ENCODE data around the gene COMT. TPM values are rescaled to one million over a fixed set of nuclear protein-coding genes. Genes with fewer than 3 reads are reported as not detected.
A peak's percentile ranks its signal among the peaks of the same experiment; 100 is the strongest.

The COMT gene
- total RNA-seq, 1 donor from 2014 or later, result 75.3 TPM

DNA sequence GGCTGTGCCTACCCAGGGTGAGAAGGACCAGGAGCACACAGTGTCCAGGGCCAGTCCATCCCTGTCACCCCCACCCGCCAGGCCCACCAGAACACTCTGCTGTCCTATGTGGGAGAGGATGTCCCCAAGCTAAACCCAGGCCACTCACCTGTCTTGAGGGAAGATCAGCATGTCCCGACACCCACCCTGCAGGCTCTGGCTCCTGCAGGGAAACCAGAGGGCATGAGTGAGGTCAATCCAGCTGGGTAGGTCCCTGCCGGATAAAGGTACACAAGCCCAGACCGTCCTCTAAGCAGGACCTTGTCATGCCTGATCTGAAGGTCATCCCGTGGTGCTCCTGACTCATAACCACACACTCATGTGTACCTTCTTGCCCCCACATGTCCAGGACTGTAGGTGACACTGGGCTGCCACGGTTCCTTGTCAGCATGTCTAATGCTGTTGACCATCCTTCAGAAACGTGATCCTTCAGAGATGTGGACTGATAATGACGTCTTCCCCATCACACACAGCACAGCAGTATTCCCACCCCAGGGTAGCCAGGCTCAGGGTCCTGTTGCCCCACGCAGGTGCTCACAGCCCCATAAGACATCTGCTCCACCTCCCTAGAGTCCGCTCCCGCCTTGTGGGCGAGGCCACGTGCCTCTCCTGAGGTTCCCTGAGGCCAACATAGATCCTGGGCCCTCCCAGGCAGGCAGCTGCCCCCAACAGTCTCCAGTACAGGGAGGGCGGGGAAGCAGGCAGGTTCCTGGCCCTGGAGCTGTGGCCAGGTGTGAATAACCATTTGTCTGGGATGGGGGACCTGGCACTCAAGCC lies 68.9 kb downstream of the COMT start:
- DNase-seq, result peak; percentile 29
- intact Hi-C loops (cut with DNase I), result no loop called here

DNA sequence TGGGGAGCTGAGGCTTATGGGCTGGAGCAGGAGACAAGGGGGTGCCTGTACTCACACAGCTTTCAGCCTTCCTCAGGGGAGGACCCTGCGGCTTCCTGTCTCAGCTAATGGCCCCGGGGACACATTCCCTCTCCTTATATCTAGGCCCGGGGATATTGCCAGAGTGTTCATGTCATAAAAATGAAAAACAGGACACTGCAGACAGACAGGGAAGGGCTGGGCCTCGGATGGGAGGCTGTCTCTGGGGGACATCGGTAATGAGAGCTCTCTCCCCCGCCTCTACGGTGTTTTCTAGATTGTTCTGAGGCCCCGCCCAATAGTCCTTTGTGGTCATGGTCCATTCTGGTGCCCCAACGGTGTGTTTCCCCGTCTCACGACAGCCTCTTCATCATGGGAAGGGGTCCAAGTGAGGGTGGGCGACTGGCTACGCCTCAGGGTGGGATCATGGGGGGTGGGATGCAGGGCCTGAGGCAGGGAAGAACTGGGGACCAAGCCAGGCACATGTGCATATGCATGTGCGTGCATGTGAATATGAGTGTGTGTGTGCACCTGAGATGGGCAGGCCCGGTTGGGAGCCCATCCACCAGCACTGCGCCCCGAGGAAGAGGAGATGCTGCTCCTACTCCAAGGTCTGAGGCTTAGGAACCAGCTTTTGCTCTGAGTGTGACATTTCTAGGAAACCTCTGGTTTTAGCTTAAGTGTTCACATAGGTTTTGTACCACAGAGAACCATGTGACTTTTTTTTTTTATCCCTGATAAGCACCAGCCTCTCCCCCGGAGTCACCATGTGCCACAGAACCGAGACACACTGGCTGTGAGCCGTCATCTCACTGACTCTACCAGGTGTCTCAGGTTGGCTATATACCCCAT lies 69.8 kb downstream of the COMT start:
- ATAC-seq (ENCODE audit: poor library complexity), result no peak
- peak; percentile 21 for DNase-seq
- intact Hi-C loops (cut with DNase I), result no loop called here

More for the DNA sequence above, 68.9 kb downstream of the COMT start:
- peak; percentile 14 for ATAC-seq (ENCODE audit: poor library complexity)

DNA sequence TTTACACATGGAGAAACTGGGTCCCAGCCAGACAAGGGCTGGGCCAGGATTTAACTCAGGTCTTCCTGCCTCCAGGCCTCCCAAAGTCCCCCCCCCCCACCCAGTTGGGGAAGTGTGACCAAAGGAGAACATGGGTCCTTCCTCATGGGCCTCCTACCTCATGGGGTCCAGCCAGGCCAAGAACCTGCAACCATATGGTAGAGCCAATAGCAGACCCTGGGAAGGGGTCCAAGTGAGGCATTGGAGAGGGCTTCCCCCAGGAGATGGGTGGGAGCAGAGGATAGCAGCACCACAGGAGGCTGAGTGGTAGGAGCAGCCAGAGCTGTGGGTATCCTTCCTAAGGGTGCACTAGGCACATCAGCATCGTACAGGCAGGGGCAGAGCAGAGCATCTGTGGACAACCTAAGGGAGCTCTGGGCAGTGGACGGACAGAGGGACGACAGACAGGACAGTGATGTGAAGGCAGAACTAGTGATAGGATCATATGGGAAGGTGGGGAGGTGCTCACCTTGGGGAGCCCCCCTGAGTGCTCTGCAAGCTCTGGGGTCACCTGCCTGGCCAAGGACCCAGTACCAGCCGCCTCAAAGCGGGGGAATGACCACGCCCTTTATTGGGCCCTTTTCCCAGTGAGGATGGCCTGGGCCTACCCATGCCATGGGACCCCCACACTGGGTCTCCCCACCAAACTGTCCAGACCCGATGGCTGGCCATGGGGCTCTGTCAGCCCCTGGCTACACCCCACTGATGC lies 70.6 kb downstream of the COMT start:
- ATAC-seq (ENCODE audit: poor library complexity) (no peak), DNase-seq (peak; percentile 9)
- intact Hi-C loops (cut with DNase I), result no loop called here

DNA sequence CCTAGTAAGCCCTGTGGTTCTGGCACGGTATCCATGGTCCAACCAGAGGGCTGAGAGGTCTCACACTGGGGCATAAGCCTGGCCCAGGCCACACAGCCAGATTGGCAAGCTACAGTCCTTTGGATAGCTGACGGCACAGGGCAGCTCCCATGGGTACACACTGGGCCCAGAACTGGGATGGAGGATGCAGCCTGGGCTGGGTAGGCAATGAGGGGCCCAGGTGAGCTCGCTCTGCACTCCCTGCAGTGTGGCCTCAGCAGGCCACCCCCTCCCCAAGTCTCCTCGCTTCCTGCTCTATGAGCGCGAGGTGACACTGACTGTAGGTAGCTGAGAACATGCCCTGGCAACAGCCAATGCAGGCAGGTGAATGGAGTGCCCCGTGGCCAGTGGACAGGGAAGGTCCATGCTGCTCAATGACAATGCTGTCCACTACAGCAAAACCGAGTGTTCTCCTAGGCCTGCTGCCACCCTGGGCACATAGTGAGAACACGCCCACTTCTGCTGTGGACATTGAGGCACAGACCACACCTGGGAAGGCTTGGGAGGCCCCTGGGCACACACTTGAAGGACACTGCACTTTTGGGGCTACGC lies 71.3 kb downstream of the COMT start:
- ATAC-seq (ENCODE audit: poor library complexity), result no peak
- intact Hi-C loops (cut with DNase I), result no loop called here
- peak; percentile 27 for DNase-seq

DNA sequence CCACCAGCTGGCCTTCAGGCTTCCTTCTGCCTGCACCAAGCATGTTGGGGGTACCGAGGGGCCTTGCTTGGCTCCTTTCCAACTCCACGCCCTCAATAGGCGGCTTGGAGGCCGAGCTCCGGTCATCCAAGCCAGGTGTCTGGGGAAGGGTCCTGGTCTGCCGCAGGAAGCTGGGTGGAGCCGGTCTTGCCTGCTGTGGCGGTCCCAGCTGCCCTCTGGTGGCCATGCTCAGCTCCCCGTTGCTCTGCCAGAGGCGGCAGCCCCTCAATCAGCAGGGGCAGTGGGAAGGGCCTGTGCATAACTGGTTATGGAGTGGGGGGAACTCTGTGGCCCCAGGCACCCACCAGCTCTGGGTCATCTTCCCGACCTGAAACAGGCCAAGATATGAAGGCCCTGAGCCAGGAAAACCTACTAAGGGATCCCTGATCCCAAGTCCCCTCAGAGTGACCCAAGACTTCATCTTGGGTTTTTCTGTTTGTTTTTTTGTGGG lies 71.9 kb downstream of the COMT start:
- intact Hi-C loops (cut with DNase I), result no loop called here
- ATAC-seq (ENCODE audit: poor library complexity), result peak; percentile 63
- DNase-seq, result peak; percentile 81

DNA sequence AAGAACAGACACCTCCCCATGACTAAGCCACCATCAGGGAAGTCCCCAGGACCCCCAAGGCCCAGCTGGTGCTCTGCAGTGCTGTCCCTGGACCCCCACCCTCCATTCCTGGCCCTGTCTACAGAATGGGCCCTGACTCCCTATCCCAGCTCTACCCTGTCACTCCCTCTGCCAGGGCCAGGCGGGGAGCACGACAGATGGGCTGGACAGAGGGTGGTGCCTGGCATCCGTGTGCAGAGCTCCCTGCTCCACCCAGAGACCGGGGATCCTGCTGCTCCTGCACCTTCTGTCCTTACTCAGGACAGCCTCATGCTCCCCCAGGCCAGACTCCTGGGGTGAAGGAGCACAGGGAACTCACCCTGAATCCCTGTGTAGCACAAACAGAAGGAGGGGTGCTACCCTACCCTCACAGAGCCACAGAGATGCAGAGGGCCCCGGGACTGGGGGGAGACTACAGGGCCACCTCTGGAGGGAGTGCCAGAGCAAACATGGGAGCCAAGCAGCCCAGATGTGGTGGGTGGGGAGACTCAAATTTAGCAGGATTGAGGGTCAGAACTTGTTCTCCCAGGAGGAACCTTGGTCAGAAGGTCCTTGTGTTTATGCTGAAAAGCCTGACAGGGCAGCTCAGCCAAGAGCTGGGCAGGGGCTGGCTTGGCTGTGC lies 73.1 kb downstream of the COMT start:
- ATAC-seq (ENCODE audit: poor library complexity) (no peak), DNase-seq (peak; percentile 30)
- intact Hi-C loops (cut with DNase I), result loop anchor here (2.0 kb wide), 1 partner anchor 44 kb away; no protein-coding TSS in a partner anchor

DNA sequence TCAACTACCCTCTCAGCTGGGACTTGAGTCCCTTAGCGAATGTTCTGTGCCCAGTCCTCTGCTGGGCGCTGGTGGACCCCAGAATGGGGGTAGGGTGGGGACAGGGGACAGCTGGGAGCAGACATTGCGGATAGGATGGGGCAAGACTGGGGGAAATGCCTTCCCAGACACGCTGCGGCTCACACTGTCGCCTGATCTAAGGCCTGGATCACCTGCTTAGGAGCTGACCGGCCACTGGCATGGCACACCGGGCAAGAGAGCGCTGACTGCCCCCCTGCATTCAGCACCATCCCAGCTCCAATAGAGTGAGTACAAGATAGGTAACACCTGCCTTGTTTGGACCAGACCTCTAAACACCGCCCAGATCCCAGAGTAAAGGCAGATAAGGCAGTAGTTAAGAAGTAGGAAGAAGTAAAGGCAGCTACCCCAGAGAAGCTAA lies 73.6 kb downstream of the COMT start:
- intact Hi-C loops (cut with DNase I), result loop anchor here (2.0 kb wide), 1 partner anchor 44 kb away; no protein-coding TSS in a partner anchor
- ATAC-seq (ENCODE audit: poor library complexity), result no peak
- DNase-seq, result peak; percentile 21

DNA sequence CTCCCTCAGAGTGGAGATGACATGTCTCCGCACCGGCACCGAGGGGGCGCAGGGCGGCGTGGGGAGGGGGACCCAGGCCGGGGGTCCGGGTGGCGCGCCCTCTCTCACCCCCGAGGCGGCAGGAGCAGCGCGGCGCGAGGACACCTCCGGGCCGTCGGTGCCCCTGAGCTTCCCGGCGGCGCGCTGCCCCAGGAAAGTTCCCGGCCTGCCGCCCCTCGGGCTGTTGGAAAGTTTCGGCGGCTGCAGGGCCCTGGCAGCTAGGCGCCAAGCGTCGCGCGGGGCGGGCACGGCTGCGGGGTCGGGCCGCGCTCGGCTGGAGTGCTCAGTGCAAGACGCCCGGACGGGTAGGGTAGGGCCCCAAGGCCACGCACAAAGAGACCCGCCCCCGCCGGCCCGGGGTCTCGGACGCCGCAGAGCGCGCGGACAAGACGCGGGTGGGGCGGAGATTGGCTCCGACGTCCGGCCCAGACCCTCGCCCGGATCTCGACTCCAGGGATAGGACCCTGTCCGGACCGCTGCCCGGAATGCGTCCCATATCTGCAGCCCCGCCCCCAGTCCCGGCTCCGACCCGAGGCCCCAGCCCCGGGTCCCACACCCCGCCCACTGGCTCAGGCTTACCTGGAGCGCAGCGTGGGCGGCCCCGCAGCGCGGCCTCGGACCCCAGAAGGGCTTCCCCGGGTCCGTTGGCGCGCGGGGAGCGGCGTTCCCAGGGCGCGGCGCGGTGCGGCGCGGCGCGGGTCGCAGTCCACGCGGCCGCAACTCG lies 74.6 kb downstream of the COMT start:
- intact Hi-C loops (cut with DNase I), result loop anchor here (2.0 kb wide), 1 partner anchor 45 kb away; no protein-coding TSS in a partner anchor
- no peak for ATAC-seq (ENCODE audit: poor library complexity)
- peak; percentile 49 for DNase-seq

DNA sequence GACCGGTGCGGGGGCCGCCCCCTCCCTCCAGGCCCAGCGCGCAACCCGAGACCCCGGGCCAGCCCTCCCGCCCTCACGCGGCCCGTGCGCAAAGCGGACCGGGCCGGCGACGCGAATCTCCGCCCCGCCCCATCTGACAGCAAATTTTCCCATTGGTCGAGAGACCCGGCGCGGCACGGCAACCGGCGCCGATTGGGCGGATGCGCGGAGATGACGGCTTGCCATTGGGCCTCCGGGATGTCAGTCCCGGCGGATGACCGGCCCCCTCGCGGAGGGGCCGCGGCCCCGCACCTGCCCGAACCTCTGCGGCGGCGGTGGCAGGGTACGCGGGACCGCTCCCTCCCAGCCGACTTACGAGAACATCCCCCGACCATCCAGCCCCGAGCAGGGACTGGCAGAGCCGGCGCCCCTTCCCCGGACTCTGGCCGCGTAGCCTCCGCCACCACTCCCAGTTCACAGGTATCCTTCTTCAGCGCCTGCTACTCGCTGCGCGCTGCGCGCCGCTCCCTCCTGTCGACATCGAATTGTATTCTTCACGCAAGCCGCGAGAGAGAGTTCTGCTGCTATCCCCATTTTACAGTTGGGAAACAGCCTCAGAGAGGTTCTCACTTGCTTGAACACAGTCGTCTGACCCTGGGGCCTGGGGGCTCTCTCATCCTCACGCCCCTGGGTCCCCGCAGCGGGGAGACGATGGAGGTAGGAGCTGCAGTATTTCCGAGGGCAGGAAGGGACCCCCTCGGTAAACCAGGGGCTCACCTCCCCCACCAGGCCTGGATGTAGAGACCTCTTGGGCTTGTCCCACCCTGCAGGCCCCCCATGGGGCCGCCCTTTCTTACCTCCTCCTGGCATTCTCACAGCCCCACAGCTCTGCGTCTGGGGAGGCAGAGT lies 75.4 kb downstream of the COMT start, which contains the start of gene ARVCF:
ARVCF (minus strand) TSS at position 90 of the 888 bp plus-strand sequence. CDS start 26,029 bp downstream, outside the sequence.
- peak; percentile 74 for ATAC-seq (ENCODE audit: poor library complexity)
- DNase-seq, result peak; percentile 95
- intact Hi-C loops (cut with DNase I), result no loop called here

DNA sequence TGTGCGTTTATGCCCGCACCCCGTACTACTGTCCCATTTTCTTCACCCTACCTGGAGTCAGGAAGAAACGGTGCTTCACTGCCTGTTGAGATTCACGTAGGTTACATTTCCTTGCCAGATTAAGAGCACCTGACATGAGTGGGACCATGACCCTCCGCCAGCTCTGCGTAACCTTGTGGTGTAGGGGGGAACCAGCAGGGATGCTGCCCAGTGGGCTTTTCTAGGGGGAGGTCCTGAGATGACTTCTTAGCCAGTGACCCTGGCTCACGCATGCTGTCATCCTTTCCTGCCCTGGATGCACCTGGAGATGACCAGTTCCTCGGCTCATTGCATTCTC lies 76.0 kb downstream of the COMT start:
- no peak for DNase-seq
- intact Hi-C loops (cut with DNase I), result no loop called here
- ATAC-seq (ENCODE audit: poor library complexity), result no peak

DNA sequence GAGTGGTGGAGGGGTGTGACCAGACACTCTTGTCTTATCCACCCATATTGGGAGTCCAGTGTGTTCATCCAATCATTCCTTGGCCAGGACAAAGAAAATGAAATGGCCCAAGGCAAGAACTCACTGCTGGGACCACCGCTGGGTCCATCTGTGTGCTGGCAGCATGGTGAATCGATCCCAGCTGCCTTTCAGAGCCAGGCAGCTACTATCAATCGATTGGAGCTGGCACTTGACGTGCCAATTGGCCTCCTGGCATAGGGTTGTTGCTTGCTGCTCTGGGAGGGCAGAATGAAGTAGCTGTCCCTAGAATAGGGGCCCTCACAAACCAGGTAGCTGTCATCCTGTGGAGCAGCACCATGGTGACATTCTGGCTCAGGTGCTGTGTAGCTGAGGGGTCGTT lies 76.4 kb downstream of the COMT start:
- DNase-seq (no peak), ATAC-seq (ENCODE audit: poor library complexity) (no peak)
- intact Hi-C loops (cut with DNase I), result no loop called here

Small RNAs within 50 kb of the gene (microRNA-seq; reads per million reads assigned to microRNA genes)
- not detected for gene MIR4761

Other genes starting within 250 kb of the COMT start
- 123 TPM for gene SEPTIN5, start 227.3 kb upstream of the COMT start, total RNA-seq
- not detected for gene GP1BB, start 218.2 kb upstream of the COMT start, total RNA-seq
- gene TBX1, start 181.0 kb upstream of the COMT start, total RNA-seq, result 3.2 TPM
- 2.5 TPM for gene GNB1L, start 86.9 kb upstream of the COMT start, total RNA-seq
- gene RTL10, start 86.9 kb upstream of the COMT start, total RNA-seq, result 6.2 TPM
- 40.4 TPM for gene TXNRD2, start within 50 bp of the COMT start, total RNA-seq
- 31.4 TPM for gene ARVCF, start 75.1 kb downstream of the COMT start, total RNA-seq
- gene TANGO2, start 79.3 kb downstream of the COMT start, total RNA-seq, result 62.3 TPM
- gene DGCR8, start 138.5 kb downstream of the COMT start, total RNA-seq, result 15.4 TPM
- 32.7 TPM for gene RANBP1, start 174.3 kb downstream of the COMT start, total RNA-seq
- gene TRMT2A, start 175.5 kb downstream of the COMT start, total RNA-seq, result 21.9 TPM
- gene ZDHHC8, start 190.0 kb downstream of the COMT start, total RNA-seq, result 39.2 TPM
- gene CCDC188, start 209.3 kb downstream of the COMT start, total RNA-seq, result 0.30 TPM